DOHH2 (cell line): ENCODE measurements around the gene CMSS1.

Experiments
- H3F3A ChIP-seq: fragments of 200-600 bp; sonication (generic), shearing (Covaris generic); 2 replicates; pipeline ENCODE4 v1.6.0; 2016; ENCODE audit warnings: antibody characterized with exemption, mild to moderate bottlenecking; ENCODE audit not compliant: control insufficient read depth, insufficient read depth
- H3K27ac ChIP-seq: fragments of 200-600 bp; sonication (generic); 2 replicates; pipeline ENCODE4 v1.5.1; 2014; ENCODE audit warnings: low read depth, mild to moderate bottlenecking, low read length, moderate library complexity
- H3K27me3 ChIP-seq: fragments of 200-600 bp; sonication (generic); 2 replicates; pipeline ENCODE4 v1.6.1; 2014; ENCODE audit warnings: mild to moderate bottlenecking, low read length, mixed read lengths; ENCODE audit not compliant: control insufficient read depth
- H3K36me3 ChIP-seq: fragments of 200-600 bp; sonication (generic); 2 replicates; pipeline ENCODE4 v1.6.1; 2014; ENCODE audit warnings: mild to moderate bottlenecking, low read length, moderate library complexity, mixed read lengths; ENCODE audit not compliant: control insufficient read depth
- H3K4me1 ChIP-seq: fragments of 200-600 bp; sonication (generic); 2 replicates; pipeline ENCODE4 v1.6.1; 2014; ENCODE audit warnings: mild to moderate bottlenecking, low read length, mixed read lengths; ENCODE audit not compliant: control insufficient read depth
- H3K4me2 ChIP-seq: fragments of 200-600 bp; sonication (generic); 2 replicates; pipeline ENCODE4 v1.6.0; 2014; ENCODE audit warnings: mild to moderate bottlenecking, low read length, moderate library complexity
- H3K4me3 ChIP-seq: fragments of 200-600 bp; sonication (generic); 2 replicates; pipeline ENCODE4 v1.5.1; 2014; ENCODE audit warnings: mild to moderate bottlenecking, low read length, mixed read lengths
- H3K79me2 ChIP-seq: fragments of 200-600 bp; sonication (generic); 2 replicates; pipeline ENCODE4 v1.6.1; 2014; ENCODE audit warnings: mild to moderate bottlenecking, low read length, mixed read lengths; ENCODE audit not compliant: control insufficient read depth
- H3K9me2 ChIP-seq: fragments of 200-600 bp; sonication (generic); replicated peaks from 2 replicates; pipeline ENCODE4 v1.6.1; 2014; ENCODE audit warnings: mild to moderate bottlenecking, low read length, mixed read lengths; ENCODE audit not compliant: control insufficient read depth
- H3K9me3 ChIP-seq: fragments of 200-600 bp; sonication (generic); 2 replicates; pipeline ENCODE4 v1.6.1; 2014; ENCODE audit warnings: antibody characterized with exemption, low read length, mixed read lengths; ENCODE audit not compliant: control insufficient read depth, insufficient read depth
- H4K20me1 ChIP-seq: fragments of 200-600 bp; sonication (generic); 2 replicates; pipeline ENCODE4 v1.6.0; 2014; ENCODE audit warnings: low read depth, mild to moderate bottlenecking, antibody characterized with exemption, low read length, moderate library complexity; ENCODE audit not compliant: control insufficient read depth, insufficient read depth
- EZH2phosphoT487 ChIP-seq: fragments of 200-600 bp; sonication (generic); IDR thresholded peaks from 2 replicates; pipeline ENCODE4 v1.6.1; 2017; ENCODE audit warnings: borderline replicate concordance, mild to moderate bottlenecking, antibody characterized with exemption, low read length, moderate library complexity, mixed read lengths
- TF ChIP-seq, protein P1 (sequence below): fragments of 200-600 bp; sonication (generic); IDR thresholded peaks from one replicate; pipeline ENCODE4 v1.5.1; 2014; ENCODE audit warnings: antibody characterized with exemption, mild to moderate bottlenecking, low read depth, low read length; ENCODE audit not compliant: poor library complexity, severe bottlenecking

CMSS1 gene

DNA sequence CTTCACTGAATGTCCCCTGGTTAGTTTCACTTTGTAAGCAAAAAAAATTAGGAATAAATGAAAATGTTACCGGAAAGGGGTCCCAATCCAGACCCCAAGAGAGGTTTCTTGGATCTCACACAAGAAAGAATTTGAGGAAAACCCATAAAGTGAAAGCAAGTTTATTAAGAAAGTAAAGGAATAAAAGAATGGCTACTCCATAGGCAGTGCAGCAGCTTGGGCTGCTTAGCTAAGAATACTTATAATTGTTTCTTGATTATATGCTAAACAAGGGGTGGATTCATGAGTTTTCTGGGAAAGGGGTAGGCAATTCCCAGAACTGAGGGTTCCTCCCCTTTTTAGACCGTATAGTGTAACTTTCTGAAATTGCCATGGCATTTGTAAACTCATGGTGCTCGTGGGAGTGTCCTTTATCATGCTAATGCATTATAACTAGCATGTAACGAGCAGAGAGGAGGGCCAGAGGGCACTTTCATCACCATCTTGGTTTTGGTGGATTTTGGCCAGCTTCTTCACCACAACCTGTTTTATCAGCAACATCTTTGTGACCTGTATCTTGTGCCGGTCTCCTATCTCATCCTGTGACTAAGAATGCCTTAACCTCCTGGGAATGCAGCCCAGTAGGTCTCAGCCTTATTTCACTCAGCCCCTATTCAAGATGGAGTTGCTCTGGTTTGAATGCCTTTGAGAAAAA is 41.0 kb upstream of the CMSS1 start:
- Histone ChIP-seq H3K36me3 (no peaks in the 10 kb centered on the region), H4K20me1 (no peaks in the 10 kb centered on the region), H3K9me3 (no peaks in the 10 kb centered on the region), H3K4me3 (no peak overlapping the region), H3K27me3 (peaks cover 1% of the 10 kb centered on the region; the same call in 1 of the 2 replicates), H3K9me2 (no peaks in the 10 kb centered on the region), H3K4me1 (no peaks in the 10 kb centered on the region), H3K4me2 (no peak overlapping the region), H3K27ac (no peak overlapping the region), H3K79me2 (no peaks in the 10 kb centered on the region), H3F3A (no peaks in the 10 kb centered on the region)
- no peak for TF ChIP-seq EZH2phosphoT487
- TF ChIP-seq, protein P1, sequence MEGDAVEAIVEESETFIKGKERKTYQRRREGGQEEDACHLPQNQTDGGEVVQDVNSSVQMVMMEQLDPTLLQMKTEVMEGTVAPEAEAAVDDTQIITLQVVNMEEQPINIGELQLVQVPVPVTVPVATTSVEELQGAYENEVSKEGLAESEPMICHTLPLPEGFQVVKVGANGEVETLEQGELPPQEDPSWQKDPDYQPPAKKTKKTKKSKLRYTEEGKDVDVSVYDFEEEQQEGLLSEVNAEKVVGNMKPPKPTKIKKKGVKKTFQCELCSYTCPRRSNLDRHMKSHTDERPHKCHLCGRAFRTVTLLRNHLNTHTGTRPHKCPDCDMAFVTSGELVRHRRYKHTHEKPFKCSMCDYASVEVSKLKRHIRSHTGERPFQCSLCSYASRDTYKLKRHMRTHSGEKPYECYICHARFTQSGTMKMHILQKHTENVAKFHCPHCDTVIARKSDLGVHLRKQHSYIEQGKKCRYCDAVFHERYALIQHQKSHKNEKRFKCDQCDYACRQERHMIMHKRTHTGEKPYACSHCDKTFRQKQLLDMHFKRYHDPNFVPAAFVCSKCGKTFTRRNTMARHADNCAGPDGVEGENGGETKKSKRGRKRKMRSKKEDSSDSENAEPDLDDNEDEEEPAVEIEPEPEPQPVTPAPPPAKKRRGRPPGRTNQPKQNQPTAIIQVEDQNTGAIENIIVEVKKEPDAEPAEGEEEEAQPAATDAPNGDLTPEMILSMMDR, result no peak

DNA sequence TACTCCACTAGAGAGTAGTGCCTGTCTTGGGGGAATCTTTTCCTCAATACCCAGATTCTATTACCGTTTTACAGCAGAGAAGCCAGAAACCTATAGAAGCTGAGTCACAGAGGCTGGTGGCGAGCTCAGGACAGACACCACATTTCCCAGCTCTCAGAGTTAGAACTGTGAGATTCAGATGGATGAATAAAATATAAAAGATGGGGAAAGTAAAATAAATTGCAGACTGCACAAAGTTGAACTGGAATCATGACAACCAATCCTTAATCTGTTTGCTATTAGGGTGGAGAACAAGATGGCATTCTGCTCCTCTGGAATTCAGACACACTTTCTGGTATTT is 40.5 kb upstream of the CMSS1 start:
- H3K79me2 ChIP-seq, result no peaks in the 10 kb centered on the region
- no peaks in the 10 kb centered on the region for H3K36me3 ChIP-seq
- H3K27me3 ChIP-seq, result peaks cover 4% of the 10 kb centered on the region; the same call in 1 of the 2 replicates
- no peak overlapping the region for H3K27ac ChIP-seq
- H3K9me2 ChIP-seq, result no peaks in the 10 kb centered on the region
- H4K20me1 ChIP-seq, result no peaks in the 10 kb centered on the region
- no peak overlapping the region for H3K4me3 ChIP-seq
- no peaks in the 10 kb centered on the region for H3F3A ChIP-seq
- H3K4me1 ChIP-seq, result no peaks in the 10 kb centered on the region
- H3K4me2 ChIP-seq, result no peak overlapping the region
- TF ChIP-seq, protein P1, result no peak
- TF ChIP-seq EZH2phosphoT487, result no peak
- H3K9me3 ChIP-seq, result no peaks in the 10 kb centered on the region

DNA sequence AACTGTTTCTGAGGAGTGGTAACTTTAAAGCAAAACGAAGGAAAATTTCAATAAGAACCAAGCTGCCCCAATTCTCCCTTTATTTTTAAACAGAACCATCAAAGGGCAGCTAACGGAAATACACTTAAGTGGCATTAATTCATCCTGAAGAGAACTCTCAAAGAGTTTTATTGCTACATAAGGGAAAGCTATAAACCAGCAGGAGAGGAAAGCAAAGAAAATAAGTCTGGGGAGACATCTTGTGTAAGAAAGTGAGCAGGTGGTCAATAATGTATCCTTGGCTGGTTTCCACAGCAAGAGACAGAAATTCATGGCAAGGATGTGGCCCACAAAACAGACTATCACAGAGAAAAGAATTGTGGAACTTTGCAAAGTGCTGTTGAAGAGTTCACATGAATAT is 40.0 kb upstream of the CMSS1 start:
- no peaks in the 10 kb centered on the region for H3K9me3 ChIP-seq
- peaks cover 4% of the 10 kb centered on the region; the same call in 1 of the 2 replicates for H3K27me3 ChIP-seq
- H3F3A ChIP-seq, result no peaks in the 10 kb centered on the region
- no peaks in the 10 kb centered on the region for H3K9me2 ChIP-seq
- no peaks in the 10 kb centered on the region for H3K4me1 ChIP-seq
- H3K4me2 ChIP-seq, result no peak overlapping the region
- TF ChIP-seq, protein P1, result no peak
- no peak for TF ChIP-seq EZH2phosphoT487
- no peak overlapping the region for H3K27ac ChIP-seq
- no peaks in the 10 kb centered on the region for H3K79me2 ChIP-seq
- H4K20me1 ChIP-seq, result no peaks in the 10 kb centered on the region
- no peak overlapping the region for H3K4me3 ChIP-seq
- H3K36me3 ChIP-seq, result no peaks in the 10 kb centered on the region
